Measurements from ENCODE around the gene SLC31A2. TPM values are rescaled to one million over a fixed set of nuclear protein-coding genes. Genes with fewer than 3 reads are reported as not detected.

Gene SLC31A2
- total and polyA plus RNA-seq, 4 donors: 11.2 to 63.6 (median 24.2) TPM

DNA sequence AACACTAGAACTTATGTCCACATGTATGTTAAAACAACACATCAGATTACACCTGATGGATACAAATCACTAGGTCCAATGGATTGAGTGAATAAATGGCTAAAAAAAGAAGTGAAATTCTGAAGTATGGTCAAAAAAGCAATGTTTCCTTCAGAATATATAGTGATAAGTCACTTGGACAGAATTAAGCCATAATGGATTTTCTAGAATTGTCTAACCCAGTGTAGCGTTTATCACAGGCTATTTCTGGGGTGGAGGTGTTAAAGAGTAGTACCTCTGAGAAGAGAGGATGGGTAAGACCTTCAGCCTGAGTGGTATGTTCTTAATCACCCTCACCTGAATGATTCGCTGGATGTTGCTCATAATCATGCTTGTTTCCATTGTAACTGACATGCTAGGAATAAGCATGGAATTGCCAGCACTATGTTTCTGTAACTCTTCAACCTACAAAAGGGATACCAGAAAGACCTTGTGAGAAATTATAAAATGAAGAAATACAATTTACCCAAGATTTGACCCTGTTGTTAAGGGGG, 33.2 kb downstream of the SLC31A2 start:
- Histone ChIP-seq H3K4me3 (no peak overlapping the region), H3K4me1 (ENCODE audit: control insufficient read depth in 5 of 5, insufficient read depth in 5 of 5, low read length in 5 of 5) (no peaks in the 10 kb centered on the region), H3K27me3 (ENCODE audit: control insufficient read depth in 3 of 3, insufficient read depth in 3 of 3, low read length in 2 of 3) (no peaks in the 10 kb centered on the region), H3K36me3 (ENCODE audit: control insufficient read depth in 4 of 4, insufficient read depth in 4 of 4, low read length in 4 of 4) (peaks cover 31 to 71% (median 62%) of the 10 kb centered on the region in 4 donors), H3K9me3 (ENCODE audit: control insufficient read depth in 4 of 4, insufficient read depth in 3 of 4, low read length in 3 of 4) (no peaks in the 10 kb centered on the region), H3K9ac (ENCODE audit: insufficient read depth in 1 of 2, low read length in 2 of 2) (no peak overlapping the region), H3K27ac (ENCODE audit: low read depth in 1 of 2, low read length in 1 of 2) (no peak overlapping the region)
- ATAC-seq (ENCODE audit: insufficient read depth, low FRiP score) (no peak), DNase-seq (no peak)
- 97 to 98% methylated on average over 2 of the region's 2 CpGs for WGBS, 2 donors
- TF ChIP-seq, protein P1, sequence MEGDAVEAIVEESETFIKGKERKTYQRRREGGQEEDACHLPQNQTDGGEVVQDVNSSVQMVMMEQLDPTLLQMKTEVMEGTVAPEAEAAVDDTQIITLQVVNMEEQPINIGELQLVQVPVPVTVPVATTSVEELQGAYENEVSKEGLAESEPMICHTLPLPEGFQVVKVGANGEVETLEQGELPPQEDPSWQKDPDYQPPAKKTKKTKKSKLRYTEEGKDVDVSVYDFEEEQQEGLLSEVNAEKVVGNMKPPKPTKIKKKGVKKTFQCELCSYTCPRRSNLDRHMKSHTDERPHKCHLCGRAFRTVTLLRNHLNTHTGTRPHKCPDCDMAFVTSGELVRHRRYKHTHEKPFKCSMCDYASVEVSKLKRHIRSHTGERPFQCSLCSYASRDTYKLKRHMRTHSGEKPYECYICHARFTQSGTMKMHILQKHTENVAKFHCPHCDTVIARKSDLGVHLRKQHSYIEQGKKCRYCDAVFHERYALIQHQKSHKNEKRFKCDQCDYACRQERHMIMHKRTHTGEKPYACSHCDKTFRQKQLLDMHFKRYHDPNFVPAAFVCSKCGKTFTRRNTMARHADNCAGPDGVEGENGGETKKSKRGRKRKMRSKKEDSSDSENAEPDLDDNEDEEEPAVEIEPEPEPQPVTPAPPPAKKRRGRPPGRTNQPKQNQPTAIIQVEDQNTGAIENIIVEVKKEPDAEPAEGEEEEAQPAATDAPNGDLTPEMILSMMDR (IDR thresholded peaks at IDR 0.05; ENCODE audit: control extremely low read depth, extremely low read depth): no peak

DNA sequence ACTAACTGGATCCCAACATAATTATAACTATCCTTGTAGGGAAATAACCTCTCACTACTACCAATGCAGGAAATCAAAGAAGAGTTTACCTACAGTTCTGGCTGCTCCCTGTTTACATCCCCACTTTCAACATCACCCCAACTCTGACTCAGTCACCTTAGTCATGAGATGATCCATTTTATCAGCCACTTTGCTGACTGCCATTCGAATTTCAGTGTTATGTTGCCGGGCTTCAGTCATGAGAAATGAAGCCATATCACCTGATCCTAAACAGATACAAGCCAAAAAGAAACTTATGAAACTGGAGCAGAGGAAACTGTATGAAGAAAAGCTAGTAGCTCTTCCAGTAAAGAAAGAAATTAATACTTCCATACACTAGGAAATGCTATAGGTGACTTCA, 33.7 kb downstream of the SLC31A2 start:
- TF ChIP-seq, protein P1 (IDR thresholded peaks at IDR 0.05; ENCODE audit: control extremely low read depth, extremely low read depth): no peak
- peaks cover 31 to 71% (median 62%) of the 10 kb centered on the region in 4 donors for H3K36me3 ChIP-seq (ENCODE audit: control insufficient read depth in 4 of 4, insufficient read depth in 4 of 4, low read length in 4 of 4)
- H3K9me3 ChIP-seq (ENCODE audit: control insufficient read depth in 4 of 4, insufficient read depth in 3 of 4, low read length in 3 of 4): no peaks in the 10 kb centered on the region
- WGBS, 2 donors: 86 to 88% methylated on average over 2 of the region's 2 CpGs
- no peaks in the 10 kb centered on the region for H3K27me3 ChIP-seq (ENCODE audit: control insufficient read depth in 3 of 3, insufficient read depth in 3 of 3, low read length in 2 of 3)
- no peak overlapping the region for H3K27ac ChIP-seq (ENCODE audit: low read depth in 1 of 2, low read length in 1 of 2)
- no peak overlapping the region for H3K4me3 ChIP-seq
- H3K9ac ChIP-seq (ENCODE audit: insufficient read depth in 1 of 2, low read length in 2 of 2): no peak overlapping the region
- DNase-seq (no peak), ATAC-seq (ENCODE audit: insufficient read depth, low FRiP score) (no peak)
- no peaks in the 10 kb centered on the region for H3K4me1 ChIP-seq (ENCODE audit: control insufficient read depth in 5 of 5, insufficient read depth in 5 of 5, low read length in 5 of 5)

DNA sequence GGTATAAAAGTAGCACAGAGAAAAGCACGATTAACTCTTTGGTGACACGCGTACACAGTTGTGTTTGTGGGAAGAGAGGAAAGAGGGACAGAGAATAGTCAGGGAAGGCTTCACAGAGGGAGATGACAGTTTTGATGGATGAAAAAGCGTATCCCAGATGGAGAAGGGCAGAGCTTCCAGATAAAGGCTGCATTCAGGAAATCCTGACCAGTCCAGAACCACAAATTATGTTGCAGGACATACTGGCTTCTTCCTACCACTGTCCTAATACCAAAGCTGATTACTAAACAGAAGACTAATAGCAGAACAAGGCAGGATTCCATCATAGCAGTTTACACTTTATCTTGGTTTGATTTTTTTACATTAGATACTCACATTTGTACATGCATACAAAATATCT, 34.5 kb downstream of the SLC31A2 start:
- Histone ChIP-seq H3K4me1 (ENCODE audit: control insufficient read depth in 5 of 5, insufficient read depth in 5 of 5, low read length in 5 of 5) (no peaks in the 10 kb centered on the region), H3K27me3 (ENCODE audit: control insufficient read depth in 3 of 3, insufficient read depth in 3 of 3, low read length in 2 of 3) (no peaks in the 10 kb centered on the region), H3K4me3 (no peak overlapping the region), H3K9me3 (ENCODE audit: control insufficient read depth in 4 of 4, insufficient read depth in 3 of 4, low read length in 3 of 4) (no peaks in the 10 kb centered on the region), H3K36me3 (ENCODE audit: control insufficient read depth in 4 of 4, insufficient read depth in 4 of 4, low read length in 4 of 4) (peaks cover 31 to 68% (median 64%) of the 10 kb centered on the region in 4 donors), H3K27ac (ENCODE audit: low read depth in 1 of 2, low read length in 1 of 2) (peak overlapping the region in 1 of 2 donors; percentile 63), H3K9ac (ENCODE audit: insufficient read depth in 1 of 2, low read length in 2 of 2) (no peak overlapping the region)
- WGBS, 2 donors: 77 to 83% methylated on average over 4 of the region's 4 CpGs
- ATAC-seq (ENCODE audit: insufficient read depth, low FRiP score): no peak
- TF ChIP-seq, protein P1 (IDR thresholded peaks at IDR 0.05; ENCODE audit: control extremely low read depth, extremely low read depth): no peak
- DNase-seq: no peak

All from lung (tissue), 12 donors.